ENCODE results near the gene ABCC4. TPM values are rescaled to one million over a fixed set of nuclear protein-coding genes. Genes with fewer than 3 reads are reported as not detected.

ABCC4 gene
- polyA plus RNA-seq, 1 donor from 2014 or later: 2.4 TPM

- no peaks in the 10 kb centered on the region for H3K79me2 ChIP-seq (replicated peaks; ENCODE audit: insufficient read depth, low read length)
- no peaks in the 10 kb centered on the region for H3K36me3 ChIP-seq (ENCODE audit: insufficient read depth, low read length)
- no peaks in the 10 kb centered on the region for H3K9me3 ChIP-seq (ENCODE audit: low read length)
- no peak overlapping the region for H3K4me2 ChIP-seq (ENCODE audit: low read length)
- TF ChIP-seq TAF1 (IDR thresholded peaks at IDR 0.05; ENCODE audit: low read depth) (no peak), EP300 (conservative IDR thresholded peaks at IDR 0.05; ENCODE audit: poor library complexity, severe bottlenecking) (no peak), POLR2AphosphoS5 (IDR thresholded peaks at IDR 0.05) (no peak), EZH2 (IDR thresholded peaks at IDR 0.05; ENCODE audit: borderline replicate concordance, insufficient read depth, low read length, poor library complexity, severe bottlenecking) (no peak), SMC3 (conservative IDR thresholded peaks at IDR 0.05; ENCODE audit: poor library complexity) (no peak), RAD21 (conservative IDR thresholded peaks at IDR 0.05) (no peak), REST (IDR thresholded peaks at IDR 0.05; ENCODE audit: borderline replicate concordance) (no peak), MXI1 (conservative IDR thresholded peaks at IDR 0.05; ENCODE audit: poor library complexity, severe bottlenecking) (no peak), CTCF (IDR thresholded peaks at IDR 0.05; ENCODE audit: poor library complexity, severe bottlenecking) (no peak)
- no peaks in the 10 kb centered on the region for H3K27me3 ChIP-seq (ENCODE audit: insufficient read depth, low read depth, low read length)
- H3F3A ChIP-seq (ENCODE audit: insufficient read depth, low read length, poor library complexity, severe bottlenecking): no peaks in the 10 kb centered on the region
- no peak overlapping the region for H3K27ac ChIP-seq (ENCODE audit: low read length)
- H3K4me3 ChIP-seq (ENCODE audit: low read length): no peak overlapping the region
- H2AFZ ChIP-seq (ENCODE audit: low read depth, low read length): no peak overlapping the region
- H4K20me1 ChIP-seq (ENCODE audit: insufficient read depth): no peaks in the 10 kb centered on the region
- H3K9ac ChIP-seq (ENCODE audit: low read length): no peak overlapping the region
- H3K9me2 ChIP-seq (ENCODE audit: insufficient read depth, low read length): no peaks in the 10 kb centered on the region
Observed at GRCh38 chr13:95247852-95248251, 53.4 kb downstream of the ABCC4 start.

GRCh38 chr13:95247171-95247570 is 54.1 kb downstream of the ABCC4 start:
- no peaks in the 10 kb centered on the region for H3F3A ChIP-seq (ENCODE audit: insufficient read depth, low read length, poor library complexity, severe bottlenecking)
- no peaks in the 10 kb centered on the region for H3K9me2 ChIP-seq (ENCODE audit: insufficient read depth, low read length)
- H3K27me3 ChIP-seq (ENCODE audit: insufficient read depth, low read depth, low read length): no peaks in the 10 kb centered on the region
- H4K20me1 ChIP-seq (ENCODE audit: insufficient read depth): no peaks in the 10 kb centered on the region
- H3K79me2 ChIP-seq (replicated peaks; ENCODE audit: insufficient read depth, low read length): no peaks in the 10 kb centered on the region
- H3K4me3 ChIP-seq (ENCODE audit: low read length): no peak overlapping the region
- H3K4me2 ChIP-seq (ENCODE audit: low read length): no peak overlapping the region
- no peak overlapping the region for H3K9ac ChIP-seq (ENCODE audit: low read length)
- H2AFZ ChIP-seq (ENCODE audit: low read depth, low read length): no peak overlapping the region
- no peaks in the 10 kb centered on the region for H3K9me3 ChIP-seq (ENCODE audit: low read length)
- TF ChIP-seq SMC3 (conservative IDR thresholded peaks at IDR 0.05; ENCODE audit: poor library complexity) (no peak), EP300 (conservative IDR thresholded peaks at IDR 0.05; ENCODE audit: poor library complexity, severe bottlenecking) (no peak), MXI1 (conservative IDR thresholded peaks at IDR 0.05; ENCODE audit: poor library complexity, severe bottlenecking) (no peak), POLR2AphosphoS5 (IDR thresholded peaks at IDR 0.05) (no peak), REST (IDR thresholded peaks at IDR 0.05; ENCODE audit: borderline replicate concordance) (no peak), CTCF (IDR thresholded peaks at IDR 0.05; ENCODE audit: poor library complexity, severe bottlenecking) (no peak), TAF1 (IDR thresholded peaks at IDR 0.05; ENCODE audit: low read depth) (no peak), EZH2 (IDR thresholded peaks at IDR 0.05; ENCODE audit: borderline replicate concordance, insufficient read depth, low read length, poor library complexity, severe bottlenecking) (no peak), RAD21 (conservative IDR thresholded peaks at IDR 0.05) (no peak)
- H3K36me3 ChIP-seq (ENCODE audit: insufficient read depth, low read length): no peaks in the 10 kb centered on the region
- H3K27ac ChIP-seq (ENCODE audit: low read length): no peak overlapping the region

Data from neural cell (in vitro differentiated cells).